Midbrain (tissue), 1 donor: ENCODE measurements around the gene CSF2.

ENCODE experiments used
- DNase-seq: peaks from one replicate; lab custom pipeline; 2025; lab: John Stamatoyannopoulos, UW

Gene CSF2

GRCh38 chr5:132073231-132074013 lies at the start of gene CSF2:
TSS of gene CSF2 (plus strand) at chr5:132073789. CDS start at chr5:132073824, 35 bp downstream.
- DNase-seq: no peak

- no peak for DNase-seq
Observed at GRCh38 chr5:132024117-132024435, 49.5 kb upstream of the CSF2 start.

GRCh38 chr5:132024789-132025402 lies 48.7 kb upstream of the CSF2 start:
- DNase-seq: no peak

- DNase-seq: no peak
Observed at GRCh38 chr5:132025403-132025971, 48.1 kb upstream of the CSF2 start.

GRCh38 chr5:132026516-132027008 lies 47.0 kb upstream of the CSF2 start:
- DNase-seq: no peak

- no peak for DNase-seq
Observed at GRCh38 chr5:132027027-132027426, 46.6 kb upstream of the CSF2 start.

- DNase-seq: no peak
Observed at GRCh38 chr5:132029609-132030330, 43.8 kb upstream of the CSF2 start.

GRCh38 chr5:132030610-132031009 lies 43.0 kb upstream of the CSF2 start:
- no peak for DNase-seq

GRCh38 chr5:132032196-132032595 lies 41.4 kb upstream of the CSF2 start:
- no peak for DNase-seq

- no peak for DNase-seq
Observed at GRCh38 chr5:132033122-132033521, 40.5 kb upstream of the CSF2 start.

- no peak for DNase-seq
Observed at GRCh38 chr5:132037353-132037752, 36.2 kb upstream of the CSF2 start.

GRCh38 chr5:132044207-132044606 lies 29.4 kb upstream of the CSF2 start:
- peak; percentile 1 for DNase-seq

- DNase-seq: no peak
Observed at GRCh38 chr5:132046880-132047299, 26.7 kb upstream of the CSF2 start.

- no peak for DNase-seq
Observed at GRCh38 chr5:132049093-132049492, 24.5 kb upstream of the CSF2 start.

- no peak for DNase-seq
Observed at GRCh38 chr5:132049559-132049958, 24.0 kb upstream of the CSF2 start.

GRCh38 chr5:132050136-132050535 lies 23.5 kb upstream of the CSF2 start:
- DNase-seq: peak; percentile 34

GRCh38 chr5:132050661-132051552 lies 22.7 kb upstream of the CSF2 start:
- DNase-seq: no peak

GRCh38 chr5:132052520-132052919 lies 21.1 kb upstream of the CSF2 start:
- no peak for DNase-seq

- DNase-seq: no peak
Observed at GRCh38 chr5:132053483-132053882, 20.1 kb upstream of the CSF2 start.

- no peak for DNase-seq
Observed at GRCh38 chr5:132054031-132054696, 19.4 kb upstream of the CSF2 start.
